ENCODE results near the gene IGF1R.

Gene IGF1R

GRCh38 chr15:98725874-98726273 lies 77.5 kb downstream of the IGF1R start:
- no peak for DNase-seq (ENCODE audit: low read depth in 2 of 2)

GRCh38 chr15:98727115-98728040 lies 79.0 kb downstream of the IGF1R start:
- DNase-seq (ENCODE audit: low read depth in 2 of 2), result peak; percentile 76 to 84

- DNase-seq (ENCODE audit: low read depth in 2 of 2), result no peak
Measured at GRCh38 chr15:98728082-98728810, 79.9 kb downstream of the IGF1R start.

- no peak for DNase-seq (ENCODE audit: low read depth in 2 of 2)
Measured at GRCh38 chr15:98728811-98729160, 80.4 kb downstream of the IGF1R start.

GRCh38 chr15:98729446-98730042 lies 81.2 kb downstream of the IGF1R start:
- DNase-seq (ENCODE audit: low read depth in 2 of 2), result no peak

GRCh38 chr15:98730860-98731711 lies 82.7 kb downstream of the IGF1R start:
- no peak for DNase-seq (ENCODE audit: low read depth in 2 of 2)

GRCh38 chr15:98731712-98732450 lies 83.5 kb downstream of the IGF1R start:
- no peak for DNase-seq (ENCODE audit: low read depth in 2 of 2)

DNA sequence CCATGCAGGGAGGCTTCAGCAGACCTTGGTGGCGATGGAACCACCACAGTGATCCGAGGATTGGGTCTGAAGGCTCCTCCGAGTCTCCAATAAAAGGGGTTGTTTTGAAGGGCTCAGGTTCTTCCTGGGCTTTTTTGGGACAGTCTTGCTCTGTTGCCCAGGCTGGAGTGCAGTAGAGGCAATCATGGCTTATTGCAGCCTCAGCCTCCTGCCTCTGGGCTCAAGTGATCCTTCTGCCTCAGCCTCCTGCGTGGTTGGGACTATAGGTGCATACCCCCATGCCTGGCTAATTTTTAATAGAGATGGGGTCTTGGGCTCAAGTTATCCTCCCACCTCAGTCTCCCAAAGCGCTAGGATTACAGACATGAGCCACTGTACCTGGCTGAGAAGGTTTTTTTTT lies 84.8 kb downstream of the IGF1R start:
- DNase-seq (ENCODE audit: low read depth in 2 of 2), result no peak

DNA sequence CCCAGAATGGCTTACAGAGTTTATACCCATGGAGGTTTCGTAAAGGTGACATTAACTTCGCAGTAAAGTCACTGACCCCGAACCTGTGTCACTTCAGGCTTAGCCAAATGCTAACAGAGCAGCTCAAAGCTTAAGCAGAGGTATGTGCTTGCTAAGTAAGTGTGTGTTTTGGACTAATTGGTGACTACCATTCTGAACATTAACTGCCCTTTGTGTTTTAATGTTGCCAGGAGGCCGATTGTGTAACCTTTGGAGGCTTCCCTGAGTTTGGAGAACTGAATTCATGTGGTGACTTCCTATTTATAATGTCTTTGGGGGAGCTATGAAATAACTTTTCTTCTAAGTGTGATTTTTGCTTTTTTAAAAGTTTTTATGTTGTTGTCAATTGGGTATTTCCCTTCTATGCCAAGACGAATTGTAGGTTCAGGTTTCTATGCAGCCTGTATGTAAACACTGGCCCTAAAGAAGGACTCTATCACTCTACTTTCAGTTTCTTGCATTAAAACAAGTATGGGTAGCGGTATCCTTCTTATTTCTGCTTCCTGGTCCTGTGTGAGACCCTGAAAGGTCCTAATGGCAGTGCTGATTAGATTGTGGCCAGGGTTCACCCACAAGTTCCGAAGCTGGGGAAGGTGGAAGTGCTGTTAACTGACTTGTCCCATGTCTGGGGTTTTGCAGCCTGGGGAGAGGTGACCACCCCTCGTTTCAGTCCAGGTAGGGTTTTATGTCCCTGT lies 86.3 kb downstream of the IGF1R start:
- no peak for DNase-seq (ENCODE audit: low read depth in 2 of 2)

GRCh38 chr15:98735304-98735703 lies 87.0 kb downstream of the IGF1R start:
- DNase-seq (ENCODE audit: low read depth in 2 of 2), result no peak

DNA sequence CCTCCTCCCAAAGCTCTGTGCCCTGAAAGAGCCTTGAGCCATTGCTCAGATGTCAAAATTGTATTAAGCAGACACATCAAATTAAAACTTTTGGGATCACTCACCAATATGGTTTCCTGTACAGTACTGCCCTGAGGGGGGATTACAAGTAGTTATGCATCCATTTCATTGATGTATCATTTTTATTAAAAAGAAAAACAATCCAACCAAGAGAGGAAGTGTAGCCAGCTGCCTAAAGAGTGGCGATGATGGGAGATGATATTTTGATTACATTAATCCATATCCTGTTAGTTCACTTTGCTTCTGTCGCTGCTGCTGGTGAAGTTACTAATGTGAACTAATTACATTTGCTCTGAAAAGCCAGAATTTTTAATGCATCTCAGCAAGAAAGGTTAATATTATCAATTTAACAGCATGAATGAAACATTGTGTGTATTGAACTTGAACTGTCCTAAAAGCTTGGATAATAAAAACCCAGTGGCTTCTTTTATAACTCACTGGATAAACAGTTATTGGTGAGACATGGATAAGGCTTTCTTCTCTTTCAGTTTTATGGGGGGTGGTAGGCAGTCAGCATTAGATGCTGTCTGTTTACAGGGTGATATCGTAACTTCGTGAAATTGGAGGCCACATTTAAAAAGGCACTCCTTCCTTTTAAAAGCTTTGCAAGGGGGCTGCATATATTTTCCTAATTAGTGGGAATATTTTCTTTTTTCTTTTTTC lies 87.7 kb downstream of the IGF1R start:
- no peak for DNase-seq (ENCODE audit: low read depth in 2 of 2)

- no peak for DNase-seq (ENCODE audit: low read depth in 2 of 2)
Measured at GRCh38 chr15:98737159-98737558, 88.8 kb downstream of the IGF1R start.

DNA sequence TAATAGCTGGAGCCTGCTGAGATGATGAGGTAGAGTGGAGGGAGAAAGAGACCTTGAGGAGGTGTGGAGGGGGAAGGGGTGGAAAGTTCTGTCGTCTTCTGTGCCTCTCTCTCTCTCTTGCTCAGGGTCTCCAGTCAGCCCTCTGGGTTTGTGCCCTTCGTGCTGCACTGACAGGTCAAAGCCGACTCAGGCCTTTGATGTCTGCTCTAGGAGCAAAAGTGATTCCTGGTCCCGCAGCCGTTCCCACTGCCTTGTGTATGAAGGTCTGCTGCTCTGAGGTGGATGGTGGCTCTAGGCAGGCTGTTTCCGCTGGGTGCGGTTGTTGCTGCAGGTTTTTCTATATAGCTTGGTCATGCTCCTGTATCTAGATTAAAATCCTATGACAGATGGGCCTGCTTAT lies 89.4 kb downstream of the IGF1R start:
- no peak for DNase-seq (ENCODE audit: low read depth in 2 of 2)

- no peak for DNase-seq (ENCODE audit: low read depth in 2 of 2)
Measured at GRCh38 chr15:98738689-98739401, 90.5 kb downstream of the IGF1R start.

GRCh38 chr15:98740295-98740694 lies 92.0 kb downstream of the IGF1R start:
- no peak for DNase-seq (ENCODE audit: low read depth in 2 of 2)

DNA sequence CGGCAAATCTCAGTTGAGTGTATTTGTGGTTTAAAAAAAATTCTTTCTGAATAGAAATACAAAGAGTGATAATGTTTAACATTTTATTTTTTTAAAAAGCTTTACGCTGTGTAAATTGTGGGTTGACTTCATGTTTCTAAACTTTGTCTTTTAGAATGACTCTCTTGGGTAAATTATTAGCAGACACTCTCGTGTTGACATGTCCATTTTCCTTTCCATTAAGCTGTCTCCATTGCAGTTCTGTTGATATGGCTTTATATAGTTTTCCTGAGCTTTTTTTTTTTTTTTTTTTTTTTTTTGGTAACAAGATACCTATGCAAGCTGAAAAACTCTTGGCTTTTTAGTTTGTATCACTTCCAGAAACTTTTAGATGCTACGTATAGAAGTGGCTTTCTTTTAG lies 92.6 kb downstream of the IGF1R start:
- DNase-seq (ENCODE audit: low read depth in 2 of 2), result no peak

GRCh38 chr15:98743177-98743576 lies 94.8 kb downstream of the IGF1R start:
- DNase-seq (ENCODE audit: low read depth in 2 of 2), result no peak

DNA sequence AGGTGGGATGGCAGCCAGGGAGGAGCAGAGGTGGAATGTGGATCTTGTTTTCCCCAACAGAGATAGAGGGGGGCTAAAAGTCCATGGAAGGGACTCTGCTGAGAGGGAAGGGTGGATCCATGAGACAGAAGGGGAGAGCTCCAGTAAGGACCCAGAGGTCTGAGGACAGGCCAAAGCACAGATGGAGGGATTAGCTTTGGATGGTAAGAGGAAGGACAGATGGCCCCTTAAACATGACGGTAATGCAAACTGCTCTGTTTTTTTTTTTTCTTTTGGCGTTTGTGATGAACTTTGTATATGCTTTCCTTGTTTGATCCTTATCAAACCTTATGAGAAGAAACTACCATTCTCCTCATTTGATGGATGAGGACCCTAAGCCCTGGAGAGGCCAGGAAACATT lies 96.2 kb downstream of the IGF1R start:
- no peak for DNase-seq (ENCODE audit: low read depth in 2 of 2)

- no peak for DNase-seq (ENCODE audit: low read depth in 2 of 2)
Measured at GRCh38 chr15:98745179-98745578, 96.8 kb downstream of the IGF1R start.

Measured in fibroblast of skin of left biceps (primary cell).